Glutamatergic neuron (in vitro differentiated cells): ENCODE data around the gene IKBKE. TPM values are rescaled to one million over a fixed set of nuclear protein-coding genes. Genes with fewer than 3 reads are reported as not detected.

Experiments used
- DNase-seq: peaks from one replicate; pipeline ENCODE4 v3.0.0; 2022
- H3K27ac Mint-ChIP-seq: one replicate; pipeline ENCODE4 v1.8.0; 2020; ENCODE audit warnings: mild to moderate bottlenecking, mixed read lengths, inconsistent platforms; ENCODE audit not compliant: unreplicated experiment
- H3K27me3 Mint-ChIP-seq: one replicate; pipeline ENCODE4 v1.8.0; 2020; ENCODE audit warnings: mild to moderate bottlenecking, moderate library complexity, mixed read lengths, inconsistent platforms; ENCODE audit not compliant: unreplicated experiment
- H3K36me3 Mint-ChIP-seq: one replicate; pipeline ENCODE4 v1.8.0; 2020; ENCODE audit warnings: mild to moderate bottlenecking, mixed read lengths, inconsistent platforms; ENCODE audit not compliant: unreplicated experiment
- H3K4me1 Mint-ChIP-seq: one replicate; pipeline ENCODE4 v1.8.0; 2020; ENCODE audit warnings: mild to moderate bottlenecking, low read depth, mixed read lengths, inconsistent platforms; ENCODE audit not compliant: unreplicated experiment
- H3K4me3 Mint-ChIP-seq: one replicate; pipeline ENCODE4 v1.8.0; 2020; ENCODE audit warnings: mild to moderate bottlenecking, mixed read lengths, inconsistent platforms; ENCODE audit not compliant: unreplicated experiment
- H3K9me3 Mint-ChIP-seq: one replicate; pipeline ENCODE4 v1.8.0; 2020; ENCODE audit warnings: mild to moderate bottlenecking, moderate library complexity, mixed read lengths, inconsistent platforms; ENCODE audit not compliant: unreplicated experiment
- CTCF ChIP-seq: fragments of 200-600 bp; sonication (generic); IDR thresholded peaks from one replicate; pipeline ENCODE4 v1.5.0; 2021; ENCODE audit not compliant: partially characterized antibody, unreplicated experiment
- total RNA-seq: library from RNA; stranded (reverse); fragmentation: NEBNext Ultra II Directional; extraction: Animal tissue kit (Norgen Biotek cat#: 25700); gene quantifications from one replicate; pipeline ENCODE4 v1.2.1, GENCODE V29; 2021; ENCODE audit not compliant: unreplicated experiment

IKBKE gene
- total RNA-seq, 1 donor from 2014 or later = 0.20 TPM

- no peaks in the 10 kb centered on the region for H3K9me3 Mint-ChIP-seq
- no peak overlapping the region for H3K4me3 Mint-ChIP-seq
- DNase-seq = no peak
- no peak overlapping the region for H3K27ac Mint-ChIP-seq
- no peaks in the 10 kb centered on the region for H3K36me3 Mint-ChIP-seq
- no peak for TF ChIP-seq CTCF
- H3K27me3 Mint-ChIP-seq = peaks cover 2% of the 10 kb centered on the region
- no peaks in the 10 kb centered on the region for H3K4me1 Mint-ChIP-seq
These were observed 40.0 kb upstream of the IKBKE start for GRCh38 chr1:206430031-206430983.

GRCh38 chr1:206435445-206435844 is 34.8 kb upstream of the IKBKE start:
- peaks cover 2% of the 10 kb centered on the region for H3K27me3 Mint-ChIP-seq
- no peak overlapping the region for H3K4me3 Mint-ChIP-seq
- no peaks in the 10 kb centered on the region for H3K4me1 Mint-ChIP-seq
- H3K36me3 Mint-ChIP-seq = no peaks in the 10 kb centered on the region
- TF ChIP-seq CTCF = no peak
- H3K9me3 Mint-ChIP-seq = no peaks in the 10 kb centered on the region
- DNase-seq = no peak
- H3K27ac Mint-ChIP-seq = no peak overlapping the region

DNA sequence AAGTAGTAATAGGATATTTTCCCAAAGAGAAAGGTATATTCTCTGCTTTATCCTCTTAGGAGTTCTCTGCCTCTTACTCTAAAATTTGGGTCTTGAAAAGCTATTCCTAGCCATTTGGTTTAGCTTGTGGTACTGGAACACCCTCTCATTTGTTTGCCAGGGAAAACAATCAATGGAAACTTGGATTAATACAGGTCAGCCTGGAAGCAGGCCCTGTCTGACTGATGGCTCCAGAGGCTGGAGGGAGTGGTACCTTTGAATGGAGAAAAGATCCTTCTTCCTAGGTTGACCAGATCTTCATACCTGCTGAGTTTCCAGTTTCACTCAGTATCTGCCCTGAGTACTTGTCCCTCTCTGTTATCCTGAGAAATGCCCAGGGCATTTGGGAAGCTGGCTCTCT is 31.7 kb upstream of the IKBKE start:
- Mint-ChIP-seq H3K27ac (no peak overlapping the region), H3K4me1 (no peaks in the 10 kb centered on the region), H3K4me3 (no peak overlapping the region), H3K27me3 (no peaks in the 10 kb centered on the region), H3K36me3 (no peaks in the 10 kb centered on the region), H3K9me3 (no peaks in the 10 kb centered on the region)
- no peak for DNase-seq
- no peak for TF ChIP-seq CTCF

- Mint-ChIP-seq H3K36me3 (no peaks in the 10 kb centered on the region), H3K9me3 (no peaks in the 10 kb centered on the region), H3K4me1 (no peaks in the 10 kb centered on the region)
These were observed 31.1 kb upstream of the IKBKE start for GRCh38 chr1:206439205-206439604.

More at GRCh38 chr1:206439205-206439604, 31.1 kb upstream of the IKBKE start:
- Mint-ChIP-seq H3K4me3 (no peak overlapping the region), H3K27ac (no peak overlapping the region), H3K27me3 (no peaks in the 10 kb centered on the region)
- DNase-seq = no peak
- no peak for TF ChIP-seq CTCF
